ENCODE results near the gene TMEM161A. TPM values are rescaled to one million over a fixed set of nuclear protein-coding genes. Genes with fewer than 3 reads are reported as not detected.
"Not testable (repeated sequence)": the region's sequence is repeated elsewhere in the genome, so short reads cannot be mapped to it uniquely, and the experiment has no call there.

TMEM161A gene
- 10 to 100 TPM; 20.3 to 22.8 TPM for total RNA-seq

GRCh38 chr19:19138109-19138981, at the start of gene TMEM161A:
Gene TMEM161A (minus strand): TSS chr19:19138478. CDS start chr19:19138428, 50 bp downstream.
- DNase-seq = peak; percentile 98
- CTCF ChIA-PET = interaction anchor here (0.7 to 1.2 kb wide), 4 partner anchors 36 to 84 kb away, joined by 3 to 4 read pairs (median 4); no protein-coding TSS in a partner anchor
- POLR2A ChIA-PET = no interaction called here
- Mint-ChIP-seq H3K4me1 (ENCODE audit: low read depth) (peaks cover 32% of the 10 kb centered on the region), H3K27ac (peak within 1 kb of the TSS; percentile 97), H3K4me3 (peak within 1 kb of the TSS; percentile 95), H3K9me3 (ENCODE audit: insufficient read depth) (no peaks in the 10 kb centered on the region), H3K36me3 (ENCODE audit: low read depth) (peaks cover 4% of the 10 kb centered on the region), H3K27me3 (ENCODE audit: low read depth) (no peaks in the 10 kb centered on the region)
- peak; percentile 100 for ATAC-seq

GRCh38 chr19:19186742-19187141, 48.5 kb upstream of the TMEM161A start:
- Mint-ChIP-seq H3K36me3 (ENCODE audit: low read depth) (peaks cover 39% of the 10 kb centered on the region), H3K27ac (no peak overlapping the region), H3K4me3 (no peak overlapping the region), H3K4me1 (ENCODE audit: low read depth) (peaks cover 29% of the 10 kb centered on the region), H3K9me3 (ENCODE audit: insufficient read depth) (no peaks in the 10 kb centered on the region), H3K27me3 (ENCODE audit: low read depth) (no peaks in the 10 kb centered on the region)
- ChIA-PET CTCF (interaction anchor here (1.6 kb wide), 1 partner anchor 12 kb away, joined by 4 read pairs; no protein-coding TSS in a partner anchor), POLR2A (no interaction called here)
- ATAC-seq (no peak), DNase-seq (no peak)

- Mint-ChIP-seq H3K36me3 (ENCODE audit: low read depth) (peaks cover 44% of the 10 kb centered on the region), H3K27ac (no peak overlapping the region), H3K27me3 (ENCODE audit: low read depth) (no peaks in the 10 kb centered on the region), H3K4me3 (no peak overlapping the region), H3K4me1 (ENCODE audit: low read depth) (peaks cover 26% of the 10 kb centered on the region), H3K9me3 (ENCODE audit: insufficient read depth) (no peaks in the 10 kb centered on the region)
- peak; percentile 81 for ATAC-seq
- CTCF ChIA-PET = interaction anchor here (0.5 to 1.6 kb wide), 5 partner anchors 9 to 155 kb away, joined by 3 to 4 read pairs (median 3); partner anchors contain the start of gene NR2C2AP
- POLR2A ChIA-PET = no interaction called here
- peak; percentile 75 for DNase-seq
Measured at GRCh38 chr19:19185853-19186740, 47.8 kb upstream of the TMEM161A start.

- no peaks in the 10 kb centered on the region for H3K9me3 Mint-ChIP-seq (ENCODE audit: insufficient read depth)
- no peak overlapping the region for H3K27ac Mint-ChIP-seq
- no peak overlapping the region for H3K4me3 Mint-ChIP-seq
- H3K27me3 Mint-ChIP-seq (ENCODE audit: low read depth) = no peaks in the 10 kb centered on the region
- DNase-seq (no peak), ATAC-seq (no peak)
- peaks cover 39% of the 10 kb centered on the region for H3K36me3 Mint-ChIP-seq (ENCODE audit: low read depth)
- ChIA-PET CTCF (interaction anchor here (0.9 kb wide), 1 partner anchor 41 kb away, joined by 3 read pairs; no protein-coding TSS in a partner anchor), POLR2A (no interaction called here)
- peaks cover 5% of the 10 kb centered on the region for H3K4me1 Mint-ChIP-seq (ENCODE audit: low read depth)
Measured at GRCh38 chr19:19181488-19181998, 43.3 kb upstream of the TMEM161A start.

GRCh38 chr19:19179548-19180441, 41.5 kb upstream of the TMEM161A start:
- ChIA-PET POLR2A (no interaction called here), CTCF (no interaction called here)
- Mint-ChIP-seq H3K9me3 (ENCODE audit: insufficient read depth) (no peaks in the 10 kb centered on the region), H3K27ac (no peak overlapping the region), H3K27me3 (ENCODE audit: low read depth) (no peaks in the 10 kb centered on the region), H3K4me3 (no peak overlapping the region), H3K4me1 (ENCODE audit: low read depth) (no peaks in the 10 kb centered on the region), H3K36me3 (ENCODE audit: low read depth) (peaks cover 31% of the 10 kb centered on the region)
- DNase-seq (no peak), ATAC-seq (no peak)

- ChIA-PET CTCF (interaction anchor here (1.0 to 3.8 kb wide), 4 partner anchors 9 to 345 kb away, joined by 3 to 57 read pairs (median 3); partner anchors contain the start of gene UPF1), POLR2A (interaction anchor here (1.2 kb wide), 1 partner anchor 21 kb away, joined by 5 read pairs; no protein-coding TSS in a partner anchor)
- Mint-ChIP-seq H3K4me1 (ENCODE audit: low read depth) (no peaks in the 10 kb centered on the region), H3K27ac (no peak overlapping the region), H3K9me3 (ENCODE audit: insufficient read depth) (no peaks in the 10 kb centered on the region), H3K4me3 (no peak overlapping the region), H3K36me3 (ENCODE audit: low read depth) (peaks cover 22% of the 10 kb centered on the region), H3K27me3 (ENCODE audit: low read depth) (no peaks in the 10 kb centered on the region)
- no peak for ATAC-seq
- DNase-seq = no peak
Measured at GRCh38 chr19:19176950-19177349, 38.7 kb upstream of the TMEM161A start.

- CTCF ChIA-PET = interaction anchor here (3.8 kb wide), 1 partner anchor 25 kb away, joined by 57 read pairs; no protein-coding TSS in a partner anchor
- ATAC-seq; H3K27me3 Mint-ChIP-seq (ENCODE audit: low read depth); POLR2A ChIA-PET; H3K27ac Mint-ChIP-seq; H3K4me3 Mint-ChIP-seq; H3K9me3 Mint-ChIP-seq (ENCODE audit: insufficient read depth); DNase-seq: not testable (repeated sequence)
- peaks cover 10% of the 10 kb centered on the region for H3K36me3 Mint-ChIP-seq (ENCODE audit: low read depth)
- H3K4me1 Mint-ChIP-seq (ENCODE audit: low read depth) = peaks cover 15% of the 10 kb centered on the region
Measured at GRCh38 chr19:19173243-19173642, 35.0 kb upstream of the TMEM161A start.

GRCh38 chr19:19171821-19172532, 33.7 kb upstream of the TMEM161A start:
- Mint-ChIP-seq H3K27ac (no peak overlapping the region), H3K4me1 (ENCODE audit: low read depth) (peaks cover 15% of the 10 kb centered on the region), H3K27me3 (ENCODE audit: low read depth) (no peaks in the 10 kb centered on the region), H3K36me3 (ENCODE audit: low read depth) (peaks cover 10% of the 10 kb centered on the region), H3K4me3 (no peak overlapping the region), H3K9me3 (ENCODE audit: insufficient read depth) (no peaks in the 10 kb centered on the region)
- ATAC-seq = no peak
- DNase-seq = no peak
- CTCF ChIA-PET = interaction anchor here (1.0 kb wide), 1 partner anchor 10 kb away, joined by 3 read pairs; no protein-coding TSS in a partner anchor
- POLR2A ChIA-PET = no interaction called here

- no peak overlapping the region for H3K4me3 Mint-ChIP-seq
- DNase-seq (no peak), ATAC-seq (no peak)
- peaks cover 8% of the 10 kb centered on the region for H3K36me3 Mint-ChIP-seq (ENCODE audit: low read depth)
- H3K27ac Mint-ChIP-seq = no peak overlapping the region
- peaks cover 15% of the 10 kb centered on the region for H3K4me1 Mint-ChIP-seq (ENCODE audit: low read depth)
- POLR2A ChIA-PET = no interaction called here
- CTCF ChIA-PET = interaction anchor here (1.0 to 1.2 kb wide), 2 partner anchors 9 to 25 kb away, joined by 3 to 4 read pairs; no protein-coding TSS in a partner anchor
- H3K9me3 Mint-ChIP-seq (ENCODE audit: insufficient read depth) = no peaks in the 10 kb centered on the region
- no peaks in the 10 kb centered on the region for H3K27me3 Mint-ChIP-seq (ENCODE audit: low read depth)
Measured at GRCh38 chr19:19170873-19171672, 32.8 kb upstream of the TMEM161A start.

All from activated CD8-positive, alpha-beta T cell treated with anti-CD3 and anti-CD28 coated beads, Interleukin-2, amount 10 ng/mL, durations not matched to agents 7 days and 5 days (primary cell).